Activated CD4-positive, alpha-beta T cell treated with anti-CD3 and anti-CD28 coated beads, Interleukin-2, Interleukin-4, amounts not matched to agents 100 ng/mL and 50 ng/mL, durations not matched to agents 16 hours and 8 hours (primary cell): ENCODE data around the gene WDR7.
A peak's percentile ranks its signal among the peaks of the same experiment; 100 is the strongest.

Experiments used
- DNase-seq: peaks from one replicate; pipeline ENCODE4 v3.0.0-alpha.2; 2020; ENCODE audit warnings: low spot score

WDR7 gene

GRCh38 chr18:56722518-56722917 lies 71.4 kb downstream of the WDR7 start:
- no peak for DNase-seq

GRCh38 chr18:56723068-56723467 lies 71.9 kb downstream of the WDR7 start:
- DNase-seq, result no peak

GRCh38 chr18:56723706-56724105 lies 72.5 kb downstream of the WDR7 start:
- no peak for DNase-seq

GRCh38 chr18:56726906-56727305 lies 75.7 kb downstream of the WDR7 start:
- no peak for DNase-seq

- no peak for DNase-seq
Observed at GRCh38 chr18:56727399-56727798, 76.2 kb downstream of the WDR7 start.

- no peak for DNase-seq
Observed at GRCh38 chr18:56728741-56729140, 77.6 kb downstream of the WDR7 start.

- no peak for DNase-seq
Observed at GRCh38 chr18:56738184-56738583, 87.0 kb downstream of the WDR7 start.

- DNase-seq, result no peak
Observed at GRCh38 chr18:56739731-56740130, 88.6 kb downstream of the WDR7 start.

- DNase-seq, result no peak
Observed at GRCh38 chr18:56740645-56741044, 89.5 kb downstream of the WDR7 start.

- DNase-seq, result no peak
Observed at GRCh38 chr18:56741685-56742084, 90.5 kb downstream of the WDR7 start.

- no peak for DNase-seq
Observed at GRCh38 chr18:56743115-56743514, 92.0 kb downstream of the WDR7 start.

GRCh38 chr18:56747032-56747658 lies 96.0 kb downstream of the WDR7 start:
- peak; percentile 11 for DNase-seq

GRCh38 chr18:56747857-56748256 lies 96.7 kb downstream of the WDR7 start:
- DNase-seq, result no peak

- peak; percentile 24 for DNase-seq
Observed at GRCh38 chr18:56748698-56749268, 97.6 kb downstream of the WDR7 start.

GRCh38 chr18:56756966-56757365 lies 105.8 kb downstream of the WDR7 start:
- DNase-seq, result no peak

- DNase-seq, result no peak
Observed at GRCh38 chr18:56770097-56770496, 118.9 kb downstream of the WDR7 start.

GRCh38 chr18:56770873-56771272 lies 119.7 kb downstream of the WDR7 start:
- no peak for DNase-seq

GRCh38 chr18:56775701-56776100 lies 124.5 kb downstream of the WDR7 start:
- no peak for DNase-seq

- no peak for DNase-seq
Observed at GRCh38 chr18:56787390-56787789, 136.2 kb downstream of the WDR7 start.

- DNase-seq, result peak; percentile 27
Observed at GRCh38 chr18:56789004-56789888, 138.1 kb downstream of the WDR7 start.

- DNase-seq, result no peak
Observed at GRCh38 chr18:56789889-56790180, 138.7 kb downstream of the WDR7 start.

GRCh38 chr18:56795381-56795780 lies 144.2 kb downstream of the WDR7 start:
- DNase-seq, result no peak

- no peak for DNase-seq
Observed at GRCh38 chr18:56799756-56800155, 148.6 kb downstream of the WDR7 start.
